NB4 (cell line): ENCODE measurements around the gene HSPB1.

Experiments used
- DNase-seq: peaks from one replicate; pipeline ENCODE4 v3.0.0; 2010; ENCODE audit warnings: low read depth
- H3K4me3 ChIP-seq: one replicate; pipeline ENCODE4 v1.5.1; 2011; ENCODE audit warnings: mild to moderate bottlenecking, low read depth, low read length, moderate library complexity
- CTCF ChIP-seq: IDR thresholded peaks from one replicate; pipeline ENCODE4 v1.5.1; 2012; ENCODE audit warnings: low read depth, low read length
- MAX ChIP-seq: IDR thresholded peaks from 2 replicates; pipeline ENCODE4 v1.6.1; 2011; ENCODE audit warnings: low read depth, low read length
- MYC ChIP-seq: IDR thresholded peaks from 2 replicates; pipeline ENCODE4 v1.6.1; 2011; ENCODE audit warnings: low read depth, low read length
- POLR2A ChIP-seq: IDR thresholded peaks from 2 replicates; pipeline ENCODE4 v1.6.1; 2011; ENCODE audit warnings: mild to moderate bottlenecking; ENCODE audit not compliant: insufficient read length; ENCODE audit errors: extremely low read depth

The HSPB1 gene

DNA sequence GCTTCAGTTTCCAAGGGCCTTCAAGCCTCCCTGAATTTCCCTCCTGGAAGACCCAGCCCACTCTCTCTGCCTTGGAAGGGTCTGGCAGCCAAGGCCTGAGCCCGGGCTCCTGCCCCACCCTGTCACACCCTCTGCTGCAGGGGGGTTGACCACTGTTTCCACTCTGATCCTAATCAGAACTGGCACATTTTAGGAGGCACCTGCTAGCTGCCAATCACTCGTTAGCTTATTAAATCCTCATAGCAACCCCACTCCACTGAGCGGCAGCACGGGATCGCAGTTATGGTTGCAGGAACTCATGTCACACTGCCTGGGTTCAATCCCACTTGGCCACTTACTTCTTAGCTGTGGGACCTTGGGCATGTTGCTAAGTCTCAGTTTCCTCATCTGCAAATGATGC is 12.9 kb downstream of the HSPB1 start:
- no peak for DNase-seq
- TF ChIP-seq CTCF (no peak), POLR2A (no peak), MAX (0 out of 2 replicates have a peak, but pooled peaks have one; percentile 11)
- H3K4me3 ChIP-seq = no peak overlapping the region

DNA sequence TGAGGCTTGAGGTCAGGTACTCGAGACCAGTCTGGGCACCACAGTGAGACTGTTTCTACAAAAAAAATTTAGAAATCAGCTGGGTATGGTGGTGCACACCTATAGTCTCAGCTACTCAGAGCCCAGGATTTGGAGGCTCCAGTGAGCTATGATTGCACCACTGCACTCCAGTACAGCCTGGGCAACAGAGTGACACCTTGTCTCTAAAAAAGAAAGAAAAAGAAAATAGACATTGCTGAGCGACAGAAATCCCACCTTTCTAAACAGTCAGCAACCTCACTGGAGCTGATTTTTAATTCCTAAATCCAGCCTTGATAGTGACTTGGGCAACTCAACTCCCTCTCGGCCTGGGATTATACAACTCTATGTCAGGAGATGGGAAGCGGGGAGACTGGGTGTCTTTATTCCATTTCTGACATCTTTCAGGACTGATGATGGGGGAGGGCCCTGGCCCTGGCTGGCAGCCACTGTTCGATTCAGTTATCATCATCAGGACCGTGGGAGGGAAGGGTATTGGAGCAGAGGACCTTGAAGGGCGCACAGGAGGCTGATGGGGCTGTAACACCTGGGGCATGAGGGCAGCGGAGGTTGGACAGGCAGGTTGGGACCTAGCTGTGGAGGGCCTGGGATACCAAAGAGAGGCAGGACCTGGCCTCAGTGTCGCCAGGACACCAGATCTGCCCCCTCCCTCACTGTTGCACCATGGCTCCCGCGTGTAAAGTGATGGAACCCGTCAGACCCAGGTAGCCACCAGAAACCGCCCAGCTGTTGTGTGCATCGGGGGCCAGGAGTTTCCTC is 14.7 kb downstream of the HSPB1 start:
- no peak for TF ChIP-seq POLR2A
- no peak for TF ChIP-seq MYC
- TF ChIP-seq MAX = no peak
- no peak for DNase-seq
- H3K4me3 ChIP-seq = peak overlapping the region; percentile 65

DNA sequence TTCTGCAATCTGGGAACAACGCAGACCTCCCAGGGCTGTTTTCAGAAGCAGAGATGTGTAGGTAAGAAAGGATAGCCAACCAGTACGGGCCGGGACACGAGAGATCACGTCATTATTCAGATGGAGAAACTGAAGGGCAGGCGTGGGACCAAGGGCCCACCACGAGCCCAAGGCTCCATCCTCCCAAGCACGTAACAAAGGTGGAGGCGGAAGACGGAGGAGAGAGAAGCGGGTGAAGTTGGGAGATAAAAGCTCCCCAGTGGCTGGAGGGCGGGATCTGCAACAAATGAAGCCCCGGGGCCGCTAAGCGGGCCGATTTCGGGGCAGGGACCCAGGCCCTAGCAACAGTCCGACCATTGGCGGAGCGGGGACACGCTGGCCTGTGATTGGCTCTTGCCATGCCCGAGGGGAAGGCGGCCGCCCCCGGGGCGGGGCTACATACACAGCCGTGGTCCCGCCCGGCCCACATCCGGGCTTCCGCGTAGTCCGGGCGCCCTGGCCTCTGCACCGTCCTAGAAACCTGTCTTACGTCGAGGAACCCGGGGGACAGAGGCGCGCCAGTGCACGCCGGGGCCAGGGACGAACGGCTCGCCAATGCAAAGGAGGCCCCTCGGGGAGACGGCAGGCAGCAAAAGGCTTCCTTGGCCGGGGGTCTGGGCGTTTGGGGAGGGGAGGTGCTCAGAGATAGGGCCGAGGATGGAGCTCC is 15.5 kb downstream of the HSPB1 start:
- H3K4me3 ChIP-seq = peak overlapping the region; percentile 69
- TF ChIP-seq CTCF = no peak
- peak; percentile 60; the same call in 1 of the 2 replicates for TF ChIP-seq MAX
- TF ChIP-seq MYC = peak; percentile 51
- peak; percentile 84 for TF ChIP-seq POLR2A
- DNase-seq = peak; percentile 99

- no peak for TF ChIP-seq POLR2A
- peak; percentile 30 for TF ChIP-seq CTCF
- H3K4me3 ChIP-seq = peak overlapping the region; percentile 69
- peak; percentile 95 for DNase-seq
These were observed 16.2 kb downstream of the HSPB1 start for GRCh38 chr7:76318488-76319353.

DNA sequence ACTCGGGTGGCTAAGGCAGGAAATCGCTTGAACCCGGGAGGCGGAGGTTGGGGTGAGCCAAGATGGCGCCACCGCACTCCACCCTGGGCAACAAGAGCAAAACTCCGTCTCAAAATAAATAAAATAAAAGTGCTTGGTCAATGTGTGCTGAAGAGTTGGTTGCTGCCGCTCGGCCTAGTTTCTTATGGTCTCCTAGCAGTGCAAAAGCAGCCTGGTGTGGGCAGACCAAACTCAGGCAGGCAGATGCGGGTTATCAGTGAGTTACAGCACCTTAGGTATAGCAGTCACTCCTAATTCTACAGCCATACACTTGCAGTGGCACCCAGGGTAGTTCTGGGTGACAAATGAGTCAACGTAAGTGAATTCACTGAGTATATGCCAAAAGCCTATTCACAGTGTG is 22.6 kb downstream of the HSPB1 start:
- TF ChIP-seq CTCF = no peak
- TF ChIP-seq MAX = no peak
- no peak for TF ChIP-seq MYC
- DNase-seq = no peak
- H3K4me3 ChIP-seq = no peak overlapping the region

DNA sequence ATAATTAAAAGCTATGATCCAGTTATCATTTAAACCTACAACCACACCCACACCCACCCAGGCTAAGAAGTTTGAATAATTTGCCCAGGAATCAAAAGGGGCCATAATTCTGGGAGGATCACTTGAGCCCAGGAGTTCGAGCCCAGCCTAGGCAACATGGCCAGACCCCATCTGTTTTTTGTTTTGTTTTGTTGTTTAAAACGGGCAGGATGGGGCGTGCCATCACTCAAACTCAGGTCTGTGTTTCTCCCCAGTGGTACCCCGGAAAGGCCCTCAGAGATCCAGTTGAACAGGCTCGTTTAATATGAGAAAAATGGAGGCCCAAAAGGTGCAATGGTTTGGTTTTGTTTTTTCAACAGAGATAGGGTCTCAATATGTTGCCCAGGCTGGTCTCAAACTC is 23.3 kb downstream of the HSPB1 start:
- TF ChIP-seq POLR2A (no peak), MYC (no peak), CTCF (no peak), MAX (no peak)
- no peak overlapping the region for H3K4me3 ChIP-seq
- no peak for DNase-seq
